NCI-H1048 (cell line): Measurements from ENCODE around the gene SNPH.

Source experiments
- DNase-seq: peaks from one replicate; lab custom pipeline; 2025; lab: John Stamatoyannopoulos, UW

SNPH gene

DNA sequence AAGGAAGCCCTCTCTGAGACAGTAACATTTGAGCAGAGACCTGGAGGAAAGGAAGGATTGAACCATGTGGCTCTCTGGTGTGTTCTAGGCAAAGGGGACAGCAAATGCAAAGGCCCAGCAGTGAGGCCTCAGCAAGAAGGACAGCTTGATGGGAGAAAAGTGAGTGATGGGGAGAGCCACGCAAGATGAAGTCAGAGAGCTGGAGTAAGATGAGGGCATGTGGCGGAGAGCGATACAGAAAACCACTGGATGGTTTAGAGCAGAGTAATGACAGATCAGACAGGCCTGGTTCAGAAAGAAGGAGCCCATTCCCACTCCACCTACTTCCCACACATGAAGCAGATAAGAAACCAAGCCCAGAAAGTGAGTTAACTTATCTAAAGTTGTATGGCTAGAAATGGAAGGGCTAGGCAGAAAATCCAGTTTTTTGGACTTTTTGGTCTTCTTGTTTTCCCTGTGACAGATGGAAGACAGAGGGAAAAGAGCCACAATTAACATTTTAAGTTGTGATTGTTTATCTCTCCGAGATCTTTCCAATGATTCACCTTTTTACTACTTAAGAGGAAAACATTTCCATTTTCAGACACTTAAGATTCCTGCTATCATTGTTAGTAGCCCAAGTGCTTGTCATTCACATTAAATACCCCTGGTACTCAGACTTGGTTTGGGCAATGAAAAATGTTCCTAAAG is 723 bp upstream of the SNPH start:
- DNase-seq = no peak

DNA sequence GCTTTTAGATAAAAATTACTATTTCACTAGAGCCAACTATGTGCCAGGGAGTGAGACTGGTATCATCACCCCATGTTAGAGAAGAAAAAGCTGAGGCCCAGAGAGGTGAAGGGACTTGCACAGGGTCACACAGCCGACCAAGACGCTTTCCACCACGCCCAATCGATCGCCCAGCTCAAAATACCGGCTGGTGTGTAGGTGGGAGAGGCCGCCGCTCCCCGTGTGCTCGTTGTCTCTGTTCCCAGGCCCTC is 253 bp upstream of the SNPH start:
- no peak for DNase-seq

DNA sequence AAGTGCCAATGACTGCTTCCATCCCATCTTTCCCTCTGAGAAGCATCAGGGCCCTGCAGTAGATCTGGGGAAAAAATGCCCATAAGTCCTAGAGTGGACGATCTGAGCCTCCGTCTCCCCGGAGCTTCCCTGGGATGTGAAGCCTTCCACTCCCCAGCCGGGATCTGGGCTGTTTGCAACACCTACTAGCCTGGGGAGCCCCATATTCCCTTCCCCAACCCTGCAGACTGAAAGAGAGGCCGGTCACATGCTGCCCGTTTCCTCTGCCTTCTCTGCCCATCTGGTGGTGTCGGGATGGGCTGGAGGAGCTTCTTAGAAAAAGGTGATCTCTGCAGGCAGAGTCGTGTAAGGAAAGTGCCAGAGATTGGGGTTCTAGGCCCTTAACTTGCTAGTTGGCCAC is 1.1 kb downstream of the SNPH start:
- DNase-seq = no peak

DNA sequence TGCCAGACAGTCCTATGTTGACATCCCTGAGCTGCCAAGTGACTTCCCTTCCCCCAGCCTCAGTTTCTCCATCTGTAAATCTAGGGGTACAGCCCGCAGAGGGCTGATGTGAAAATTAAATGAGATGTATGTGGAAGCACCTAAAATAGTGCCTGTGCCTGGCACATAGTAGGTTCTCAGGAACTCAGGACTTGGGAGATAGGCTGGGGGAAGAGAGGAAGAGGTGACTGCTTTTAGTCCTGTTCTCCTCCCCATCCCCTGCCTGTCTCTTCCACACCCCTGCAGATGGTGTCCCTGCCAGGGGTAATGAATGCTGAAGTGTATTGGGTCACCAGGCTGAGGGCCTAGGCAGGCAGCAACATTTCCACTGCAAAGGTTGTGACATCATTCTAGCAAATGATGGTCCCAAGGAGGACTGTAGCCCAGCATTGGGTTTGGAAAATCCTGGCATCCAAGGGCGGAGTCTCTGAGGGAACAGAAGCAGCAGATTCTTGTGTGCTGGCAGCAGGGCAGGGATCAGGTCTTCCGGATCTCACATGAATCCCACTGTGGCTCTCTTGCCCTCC is 1.8 kb downstream of the SNPH start:
- no peak for DNase-seq

DNA sequence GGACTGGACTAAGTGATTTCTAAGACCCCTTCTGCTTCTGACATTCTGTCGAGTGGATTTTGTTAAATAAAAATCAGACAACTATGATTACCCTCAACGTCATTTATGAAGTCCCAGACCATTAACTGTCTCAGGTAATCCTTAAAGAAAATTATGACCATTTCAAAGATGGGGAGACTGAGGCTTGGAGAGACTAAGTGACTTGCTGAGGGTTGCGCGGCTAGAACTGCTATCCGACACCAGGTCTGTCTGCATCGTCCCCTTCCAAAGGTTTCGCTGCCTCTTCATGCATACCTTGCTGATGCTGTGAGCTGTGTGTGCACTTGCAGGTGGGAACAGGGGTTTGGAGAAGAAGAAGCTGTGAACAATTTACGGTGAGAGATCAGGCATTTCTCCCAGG is 3.1 kb downstream of the SNPH start:
- DNase-seq = no peak

DNA sequence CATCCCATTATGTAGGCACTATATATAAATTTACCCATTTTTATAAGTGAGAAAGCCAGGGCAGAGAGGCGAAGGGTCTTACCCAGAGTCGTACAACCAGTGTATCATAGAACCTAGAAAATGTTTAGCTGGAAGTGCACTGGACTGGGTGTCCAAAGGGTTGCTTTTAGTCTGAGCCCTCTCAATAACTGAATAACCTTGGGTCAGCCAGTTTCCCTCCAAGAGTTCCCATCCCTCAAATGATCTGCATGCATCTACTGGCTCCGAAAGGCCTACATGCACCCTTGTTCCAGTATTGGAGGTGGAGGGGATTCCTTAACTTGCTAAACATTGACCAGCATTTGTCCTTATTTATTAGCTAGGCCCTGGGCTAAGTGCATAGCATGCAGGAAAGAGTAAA is 3.8 kb downstream of the SNPH start:
- no peak for DNase-seq

DNA sequence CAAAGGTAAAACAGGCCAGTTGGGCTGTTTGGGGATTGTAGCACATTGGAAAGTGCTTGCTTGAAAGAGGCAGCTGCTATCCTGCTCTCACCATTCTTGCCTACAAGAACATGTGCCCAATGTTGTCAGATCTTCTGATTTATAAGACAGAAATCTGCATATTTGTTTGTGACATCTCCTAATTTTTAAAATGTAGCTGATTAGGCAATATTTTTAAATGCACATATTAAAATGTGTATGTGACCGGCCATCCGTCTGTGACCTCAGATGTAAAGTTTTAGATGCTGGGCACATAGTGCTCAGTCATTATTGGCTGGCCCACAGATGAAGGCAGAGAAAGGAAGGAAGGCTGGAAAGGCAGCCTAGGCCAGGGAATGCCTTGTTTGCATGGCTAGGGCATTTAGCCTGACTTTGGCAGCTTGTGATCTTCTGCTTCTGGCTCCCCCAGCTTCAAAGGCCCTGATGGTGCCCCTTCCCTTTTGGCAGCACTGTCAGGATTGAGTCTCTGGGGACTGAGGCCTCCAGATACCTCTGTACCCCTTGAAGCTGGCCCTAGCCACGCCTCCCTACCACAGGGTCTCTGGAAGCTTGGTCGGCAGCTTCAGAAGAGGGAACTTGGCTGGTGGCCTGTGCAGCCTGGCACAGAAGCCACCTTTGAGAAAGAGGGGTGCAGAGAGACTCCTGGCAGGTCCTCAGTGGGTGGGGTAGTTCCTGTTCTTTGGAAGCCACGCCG is 6.4 kb downstream of the SNPH start:
- DNase-seq = no peak

DNA sequence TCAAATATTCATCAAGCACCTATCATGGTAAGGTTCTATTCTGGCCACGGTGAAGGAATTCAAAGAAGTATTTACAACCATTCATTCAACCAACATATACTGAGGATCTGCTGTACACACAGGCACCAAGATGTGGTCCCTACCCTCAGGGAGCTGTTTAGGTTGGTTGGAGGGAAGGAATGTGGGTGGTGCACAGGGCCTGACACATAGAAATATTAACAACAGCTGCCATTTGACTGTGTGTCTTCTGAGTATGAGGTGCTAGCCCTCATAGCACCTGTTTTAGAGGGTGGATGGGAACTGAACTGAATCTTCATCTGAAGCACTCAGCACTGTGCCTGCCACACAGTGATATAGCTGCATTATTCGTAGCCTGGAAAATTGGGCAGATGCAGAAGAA is 7.3 kb downstream of the SNPH start:
- no peak for DNase-seq

DNA sequence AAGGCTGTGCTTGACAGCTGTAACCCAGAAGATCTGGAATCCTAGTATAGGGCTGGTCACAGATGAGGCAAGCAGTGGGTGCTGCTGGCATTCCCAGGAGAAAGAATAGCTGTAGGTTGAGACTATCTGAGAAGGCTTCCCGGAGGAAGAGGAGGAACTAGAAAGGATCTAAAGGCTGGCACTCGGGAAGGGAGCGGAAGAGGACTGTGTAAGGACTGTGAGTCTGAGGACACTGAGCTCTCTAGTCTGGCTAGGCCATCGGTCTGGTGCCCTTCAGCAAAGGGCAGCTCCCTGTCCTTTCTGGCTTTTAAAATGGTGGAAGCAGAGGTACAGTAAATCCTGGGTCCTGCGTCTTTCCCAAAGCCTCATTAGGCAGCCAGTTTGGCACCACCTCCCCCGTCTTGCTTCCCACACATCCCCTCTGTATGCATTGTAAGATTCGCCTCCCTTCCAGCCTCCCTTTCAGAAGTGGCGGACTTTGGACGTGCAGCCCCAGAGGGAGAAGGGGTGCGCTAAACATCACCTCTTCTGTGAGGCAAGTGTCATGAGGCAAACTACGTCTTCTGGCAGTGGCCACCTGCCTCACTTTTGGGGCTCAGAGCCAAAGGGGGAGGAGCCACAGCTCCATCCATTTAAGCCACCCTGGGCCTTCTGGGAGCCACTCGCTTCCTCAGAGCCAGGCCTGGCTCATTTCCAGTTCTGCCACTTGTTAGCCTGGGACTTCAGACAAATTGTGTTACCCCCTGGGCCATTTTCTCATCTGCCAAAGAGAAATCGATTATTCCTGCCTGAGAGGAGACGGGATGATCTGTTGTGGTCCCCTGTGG is 8.6 kb downstream of the SNPH start:
- no peak for DNase-seq

DNA sequence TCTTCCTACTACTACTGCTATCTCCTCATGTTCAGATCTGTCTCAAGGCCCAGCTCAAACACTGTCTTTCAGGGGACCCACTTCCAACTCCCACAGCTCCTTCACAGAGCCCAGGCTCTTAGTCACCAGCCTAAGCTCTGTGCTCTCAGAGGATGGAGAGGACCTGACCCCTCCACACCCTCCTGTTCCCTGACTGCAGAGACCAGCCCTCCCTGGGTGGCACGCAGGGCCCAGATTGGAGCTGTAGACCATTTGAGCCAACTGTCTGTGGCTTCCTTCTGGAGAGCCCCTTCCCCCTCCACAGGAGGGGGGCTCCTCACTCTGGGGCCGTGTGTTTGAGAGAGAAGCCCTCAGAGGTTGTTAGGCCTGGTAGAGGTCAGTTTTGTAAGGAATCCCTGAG is 9.8 kb downstream of the SNPH start:
- no peak for DNase-seq

DNA sequence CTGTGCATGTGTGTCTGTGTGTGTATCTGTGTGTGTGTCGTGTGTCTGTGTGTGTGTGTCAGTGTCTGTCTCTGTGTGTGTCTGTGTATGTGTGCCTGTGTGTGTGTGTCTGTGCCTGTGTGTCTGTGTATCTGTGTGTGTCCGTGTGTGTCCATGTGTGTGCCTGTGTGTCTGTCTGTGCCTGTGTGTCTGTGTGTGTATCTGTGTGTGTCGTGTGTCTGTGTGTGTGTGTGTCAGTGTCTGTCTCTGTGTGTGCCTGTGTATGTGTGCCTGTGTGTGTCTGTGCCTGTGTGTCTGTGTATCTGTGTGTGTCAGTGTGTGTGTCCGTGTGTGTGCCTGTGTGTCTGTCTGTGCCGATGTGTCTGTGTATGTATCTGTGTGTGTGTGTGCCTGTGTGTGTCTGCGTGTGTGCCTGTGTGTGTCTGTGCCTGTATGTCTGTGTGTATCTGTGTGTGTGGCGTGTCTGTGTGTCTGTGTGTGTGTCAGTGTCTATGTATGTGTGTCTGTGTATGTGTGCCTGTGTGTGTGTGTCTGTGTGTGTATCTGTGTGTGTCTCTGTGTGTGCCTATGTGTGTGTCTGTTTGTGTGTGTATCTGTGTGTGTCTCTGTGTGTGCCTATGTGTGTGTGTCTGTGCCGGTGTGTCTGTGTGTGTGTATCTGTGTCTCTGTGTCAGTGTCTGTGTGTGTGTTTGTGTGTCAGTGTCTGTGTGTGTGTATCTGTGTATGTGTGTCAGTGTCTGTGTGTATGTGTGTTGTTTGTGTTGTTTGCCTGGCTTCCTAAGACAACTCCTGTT is 11.6 kb downstream of the SNPH start:
- no peak for DNase-seq

DNA sequence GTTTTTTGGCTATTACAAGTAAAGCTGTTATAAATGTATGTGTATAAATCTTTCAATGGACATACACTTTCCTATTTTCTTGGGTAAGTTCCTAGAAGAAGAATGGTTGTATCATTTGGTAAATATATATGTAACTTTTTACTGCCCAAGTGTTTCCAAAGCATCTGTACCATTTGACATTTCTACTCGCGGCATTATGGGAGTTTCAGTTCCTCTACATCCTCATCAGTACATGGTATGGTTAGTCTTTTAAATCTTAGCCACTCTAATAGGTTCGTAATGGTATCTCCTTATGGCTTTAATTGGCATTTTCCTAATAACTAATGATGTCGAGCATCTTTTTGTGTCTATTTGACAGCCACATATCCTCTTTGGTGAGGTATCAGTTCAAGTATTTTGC is 12.9 kb downstream of the SNPH start:
- DNase-seq = no peak

DNA sequence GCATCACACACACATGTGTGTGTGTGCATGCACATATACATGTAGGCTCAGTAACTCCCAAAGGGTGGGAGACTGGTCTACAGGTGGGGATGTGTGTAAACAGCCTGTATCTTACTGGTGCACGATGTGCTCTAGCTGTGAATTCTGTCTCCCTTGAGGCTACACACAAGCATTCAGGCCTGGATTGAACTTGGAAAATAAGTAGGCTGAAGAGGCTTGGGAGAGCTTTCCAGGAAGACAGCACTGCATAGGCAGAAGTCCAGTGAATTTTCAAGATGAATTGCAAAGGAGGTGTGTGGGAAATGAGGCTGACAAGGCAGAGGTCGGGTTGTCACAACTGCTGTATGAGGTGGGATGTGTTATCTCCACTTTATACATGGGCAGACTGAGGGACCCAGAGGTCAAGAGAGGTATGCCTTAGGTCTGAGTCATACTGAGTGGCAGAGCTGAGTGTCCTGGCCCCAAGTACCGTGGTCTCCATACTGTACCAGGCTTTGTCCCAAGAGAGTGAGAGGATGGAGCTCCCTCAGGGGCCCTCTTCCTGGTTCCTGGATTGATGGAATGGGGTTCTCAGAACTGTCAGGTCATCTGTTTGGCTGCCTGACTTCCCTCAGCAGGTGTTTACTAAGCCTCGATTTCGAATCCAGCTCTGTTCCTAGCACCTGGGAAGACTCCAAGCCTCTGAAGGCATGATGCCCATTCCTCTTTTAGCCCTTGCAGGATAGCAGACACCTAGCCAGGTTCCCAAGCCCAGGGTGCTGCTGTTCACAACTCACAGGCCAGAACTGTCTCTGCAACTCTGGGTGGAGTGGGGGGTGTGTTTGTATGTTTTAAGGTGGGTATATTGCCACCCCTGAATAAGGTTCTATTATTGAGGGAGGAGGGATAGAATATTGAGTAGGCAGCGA is 14.4 kb downstream of the SNPH start:
- no peak for DNase-seq

DNA sequence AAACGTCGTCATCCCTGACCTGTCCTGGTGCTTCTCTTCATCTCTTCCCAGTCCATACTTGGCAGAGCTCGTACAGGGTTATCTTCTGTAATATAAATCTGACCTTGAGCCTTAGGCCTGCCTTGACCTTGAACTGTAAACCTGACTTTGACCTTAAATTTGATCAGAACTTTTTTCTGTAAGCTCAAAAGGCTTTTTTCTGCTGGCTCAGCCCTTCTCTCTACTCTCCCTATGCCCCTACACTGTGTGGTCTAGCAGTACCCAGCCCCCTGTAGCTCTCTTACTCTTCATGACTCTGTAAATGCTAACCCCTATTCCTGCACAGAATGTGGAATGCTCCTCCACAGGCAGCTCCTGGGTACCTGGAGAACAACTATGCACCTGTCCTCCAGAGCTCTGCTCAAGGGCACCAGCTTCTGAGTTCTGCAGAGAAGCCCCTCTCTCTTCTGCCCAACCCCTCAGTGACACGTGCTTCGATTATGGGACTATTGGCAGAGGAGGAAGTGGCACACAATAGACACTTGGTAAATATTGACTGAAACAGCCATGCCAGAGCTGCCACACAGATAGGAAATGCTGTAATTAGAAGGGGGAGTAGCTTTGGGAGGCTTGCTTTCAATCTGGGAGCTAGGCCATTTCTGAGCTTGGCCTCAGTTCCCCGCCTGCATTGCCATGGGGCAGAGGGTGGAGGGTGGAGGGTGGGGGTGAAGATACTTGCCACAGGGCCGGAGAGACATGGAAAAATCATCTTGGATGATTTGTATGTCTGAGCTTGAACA is 15.4 kb downstream of the SNPH start:
- DNase-seq = no peak

DNA sequence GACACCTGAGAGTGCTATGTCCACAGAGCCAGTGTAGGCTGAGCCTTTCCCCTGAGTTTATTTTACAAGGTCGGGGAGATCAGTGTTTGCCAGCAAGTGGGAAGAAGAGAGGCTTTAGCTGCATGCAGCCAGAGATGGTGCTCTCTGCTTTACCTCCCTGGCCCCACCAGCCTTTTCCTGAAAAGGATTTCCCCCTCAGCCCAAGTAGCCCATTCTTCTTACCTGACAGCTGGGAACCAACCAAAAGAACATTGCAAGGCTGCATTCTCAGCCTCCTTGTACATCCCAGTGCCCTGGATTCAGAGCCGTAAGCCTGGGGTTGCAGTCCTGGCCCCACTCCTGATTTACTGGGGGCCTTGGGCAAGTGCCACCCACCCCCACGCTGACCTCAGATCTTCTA is 16.9 kb downstream of the SNPH start:
- no peak for DNase-seq

DNA sequence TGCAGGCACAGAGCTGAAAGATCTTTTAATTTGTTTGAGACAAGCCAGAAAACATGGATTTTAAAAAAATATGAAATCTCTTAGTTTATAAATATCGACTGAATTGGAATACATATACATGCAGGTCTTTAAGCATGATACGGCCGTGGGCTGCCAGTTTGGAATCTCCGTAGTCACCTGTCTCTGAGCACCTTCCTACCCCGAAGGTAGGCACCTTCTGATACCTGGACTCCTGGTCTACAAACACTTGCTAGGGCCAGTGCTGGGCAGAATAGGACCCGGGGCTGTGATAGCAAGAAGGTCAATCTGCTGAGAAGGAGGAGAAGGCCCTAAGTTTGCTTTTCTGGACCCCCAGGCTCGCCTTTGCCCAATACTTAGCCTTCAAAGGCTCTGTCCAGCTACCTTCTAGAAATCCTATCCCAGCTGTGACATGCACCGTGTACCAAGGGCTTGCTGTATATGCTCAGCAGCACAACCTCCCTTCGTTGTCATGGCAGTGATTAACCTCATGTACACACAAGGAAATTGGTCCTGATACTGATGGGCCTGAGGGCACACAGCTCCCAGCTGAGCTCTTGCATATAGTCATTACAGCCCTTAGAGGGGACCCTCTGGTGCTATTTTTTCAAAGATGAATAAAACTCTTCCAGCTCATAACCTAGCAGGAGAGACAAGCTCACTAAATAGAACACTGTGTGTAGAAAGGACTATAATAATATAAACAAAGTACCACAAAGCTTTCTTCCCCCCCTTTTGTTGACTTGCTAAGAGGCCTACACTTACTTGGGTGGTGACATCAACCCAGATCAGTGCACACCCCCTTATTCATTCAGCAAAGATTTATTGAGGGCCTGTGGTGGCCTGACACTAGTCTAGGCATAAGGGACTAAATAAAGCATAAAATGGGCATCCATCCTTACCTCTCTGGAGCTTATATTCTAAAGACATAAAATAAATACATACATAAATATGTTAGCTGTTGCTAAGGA is 17.7 kb downstream of the SNPH start:
- no peak for DNase-seq

DNA sequence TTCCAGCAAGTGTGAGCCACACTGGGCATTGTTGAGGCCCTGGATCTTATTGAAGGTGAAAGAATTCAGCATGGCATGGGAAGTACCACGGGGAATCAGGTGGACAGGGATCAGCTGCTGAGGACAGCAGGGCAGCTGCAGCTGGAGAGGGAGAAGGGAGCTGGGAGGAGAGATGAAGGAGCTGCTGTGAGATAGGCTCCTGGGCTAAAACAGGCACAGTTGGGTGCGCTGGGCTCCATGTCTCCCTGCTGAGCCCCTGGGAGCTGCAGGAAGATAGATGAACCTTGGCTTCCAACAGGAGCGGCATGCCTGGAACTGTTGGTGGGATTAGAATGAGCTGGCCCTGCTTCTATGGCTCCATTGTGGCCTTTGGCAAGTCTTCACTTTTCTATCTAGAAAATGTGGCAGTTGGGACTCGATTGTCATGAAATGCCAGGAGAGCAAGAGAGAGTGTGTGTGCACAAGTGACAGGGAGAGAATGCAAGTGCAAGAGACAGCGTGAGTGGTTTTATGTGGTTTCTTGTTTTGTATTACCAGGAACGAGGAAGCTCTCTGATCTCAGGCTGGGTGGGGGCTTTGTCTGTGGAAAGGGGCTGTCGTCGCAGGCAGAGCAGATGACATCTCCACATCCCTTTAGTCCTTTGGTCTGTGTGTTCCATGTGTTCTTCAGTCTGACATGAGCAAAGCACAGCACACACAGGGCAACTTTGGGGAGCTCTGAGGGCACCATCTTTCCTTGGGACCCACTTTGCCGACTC is 20.4 kb downstream of the SNPH start:
- no peak for DNase-seq

DNA sequence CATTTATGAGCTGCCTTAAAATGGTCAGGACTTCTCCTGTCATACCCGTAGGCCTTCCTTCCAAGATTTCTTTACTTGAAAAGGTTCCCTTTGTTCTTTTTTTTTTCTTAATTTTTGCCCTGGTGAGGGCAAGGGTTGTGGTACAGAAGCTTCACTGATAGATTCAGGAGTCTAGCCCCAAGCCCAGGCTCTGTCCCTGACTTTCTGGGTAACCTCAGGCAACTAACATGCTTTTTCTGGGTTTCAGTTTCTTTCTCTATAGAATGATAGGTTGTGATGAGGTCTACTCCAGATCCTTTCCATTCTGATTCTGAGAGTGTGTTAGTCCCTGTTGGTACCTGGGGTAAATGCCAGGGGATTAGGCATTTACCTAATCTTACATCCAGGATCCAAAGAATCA is 21.2 kb downstream of the SNPH start:
- DNase-seq = no peak
